ENCODE results near the gene MAPKAPK3.

The MAPKAPK3 gene

GRCh38 chr3:50604628-50605588, 12.0 kb upstream of the MAPKAPK3 start:
- DNase-seq, result peak in 1 of 42 donors; percentile 18
- intact Hi-C loops (cut with DNase I), result no loop called here

GRCh38 chr3:50605901-50606326, 11.0 kb upstream of the MAPKAPK3 start:
- no peak for DNase-seq
- intact Hi-C loops (cut with DNase I), result no loop called here

- DNase-seq, result no peak
- intact Hi-C loops (cut with DNase I), result no loop called here
Measured at GRCh38 chr3:50606596-50606995, 10.4 kb upstream of the MAPKAPK3 start.

- intact Hi-C loops (cut with DNase I), result no loop called here
- DNase-seq, result no peak
Measured at GRCh38 chr3:50607271-50608091, 9.5 kb upstream of the MAPKAPK3 start.

- DNase-seq, result no peak
- intact Hi-C loops (cut with DNase I), result no loop called here
Measured at GRCh38 chr3:50608278-50608677, 8.7 kb upstream of the MAPKAPK3 start.

GRCh38 chr3:50609071-50609762, 7.7 kb upstream of the MAPKAPK3 start:
- no peak for DNase-seq

GRCh38 chr3:50609763-50610085, 7.2 kb upstream of the MAPKAPK3 start:
- intact Hi-C loops (cut with DNase I), result loop anchor here (5.0 kb wide), 1 partner anchor 37 kb away; no protein-coding TSS in a partner anchor
- DNase-seq, result no peak

More at GRCh38 chr3:50609071-50609762, 7.7 kb upstream of the MAPKAPK3 start:
- intact Hi-C loops (cut with DNase I), result no loop called here

- intact Hi-C loops (cut with DNase I), result loop anchor here (5.0 kb wide), 1 partner anchor 38 kb away; no protein-coding TSS in a partner anchor
Measured at GRCh38 chr3:50610181-50610971, 6.6 kb upstream of the MAPKAPK3 start.

GRCh38 chr3:50610992-50611463, 5.9 kb upstream of the MAPKAPK3 start:
- intact Hi-C loops (cut with DNase I), result loop anchor here (5.0 kb wide), 1 partner anchor 39 kb away; no protein-coding TSS in a partner anchor
- DNase-seq, result no peak

More at GRCh38 chr3:50610181-50610971, 6.6 kb upstream of the MAPKAPK3 start:
- DNase-seq, result no peak

- intact Hi-C loops (cut with DNase I), result loop anchor here (5.0 kb wide), 1 partner anchor 39 kb away; no protein-coding TSS in a partner anchor
- DNase-seq, result peak; percentile 67 to 94 (median 85)
Measured at GRCh38 chr3:50611464-50612233, 5.3 kb upstream of the MAPKAPK3 start, which contains the start of gene CISH. Gene CISH, minus strand, starts transcription at chr3:50611774. Its CDS starts 124 bp downstream, at chr3:50611650.

GRCh38 chr3:50612234-50612882, 4.6 kb upstream of the MAPKAPK3 start:
- DNase-seq, result no peak
- intact Hi-C loops (cut with DNase I), result loop anchor here (5.0 kb wide), 1 partner anchor 40 kb away; no protein-coding TSS in a partner anchor

GRCh38 chr3:50612970-50613846, 3.7 kb upstream of the MAPKAPK3 start:
- intact Hi-C loops (cut with DNase I), result loop anchor here (5.0 kb wide), 1 partner anchor 41 kb away; no protein-coding TSS in a partner anchor

GRCh38 chr3:50615190-50615589, 1.8 kb upstream of the MAPKAPK3 start:
- DNase-seq, result no peak
- intact Hi-C loops (cut with DNase I), result loop anchor here (5.0 kb wide), 2 partner anchors 57 to 772 kb away; partner anchors contain the start of genes DOCK3 and MANF

More at GRCh38 chr3:50612970-50613846, 3.7 kb upstream of the MAPKAPK3 start:
- no peak for DNase-seq

GRCh38 chr3:50616003-50616769, 765 bp upstream of the MAPKAPK3 start:
- intact Hi-C loops (cut with DNase I), result loop anchor here (5.0 kb wide), 2 partner anchors 56 to 771 kb away; partner anchors contain the start of genes DOCK3 and MANF
- peak; percentile 73 to 94 (median 87) for DNase-seq

- peak; percentile 73 to 94 (median 88) for DNase-seq
- intact Hi-C loops (cut with DNase I), result loop anchor here (5.0 kb wide), 2 partner anchors 56 to 771 kb away; partner anchors contain the start of genes DOCK3 and MANF
Measured at GRCh38 chr3:50616770-50617095, 218 bp upstream of the MAPKAPK3 start.

Data from head of caudate nucleus (tissue), 42 donors.